Measurements from ENCODE around the gene BUD31.

GRCh38 chr7:99365318-99366141, 43.2 kb upstream of the BUD31 start:
- no peak for TF ChIP-seq POLR2AphosphoS5 (IDR thresholded peaks at IDR 0.05)
- no peak for TF ChIP-seq POLR2A (IDR thresholded peaks at IDR 0.05)
- peak; percentile 43 to 69 (median 57) for TF ChIP-seq CTCF (IDR thresholded peaks at IDR 0.05)

All from transverse colon (tissue), 4 donors.